ENCODE measurements around the gene PPIP5K1. TPM values are rescaled to one million over a fixed set of nuclear protein-coding genes. Genes with fewer than 3 reads are reported as not detected.
"Not testable (repeated sequence)": the region's sequence is repeated elsewhere in the genome, so short reads cannot be mapped to it uniquely, and the experiment has no call there.

Gene PPIP5K1
- total RNA-seq, 5 donors from 2014 or later (not counting 1 experiment from before 2014, with no cell fraction given): 30.0 to 47.1 (median 39.1) TPM

GRCh38 chr15:43574607-43575006 lies 15.4 kb downstream of the PPIP5K1 start:
- CTCF ChIA-PET; H3K4me3 Mint-ChIP-seq; POLR2A ChIA-PET; DNase-seq; H3K27me3 Mint-ChIP-seq; H3K36me3 Mint-ChIP-seq; H3K27ac Mint-ChIP-seq; H3K4me1 ChIP-seq (ENCODE audit: control insufficient read depth in 1 of 2, extremely low read depth in 1 of 2, insufficient read depth in 2 of 2, low read length in 2 of 2); H3K27ac ChIP-seq (ENCODE audit: low read length); H3K27me3 ChIP-seq (replicated peaks in 1 of 2; ENCODE audit: control insufficient read depth in 2 of 2, extremely low read depth in 1 of 2, insufficient read depth in 2 of 2, low read length in 1 of 2); H3K9me3 ChIP-seq; H3K4me3 ChIP-seq (ENCODE audit: control insufficient read depth in 1 of 2, extremely low read depth in 1 of 2, low read length in 1 of 2); ATAC-seq (replicated peaks in 1 of 4); H3K9me3 Mint-ChIP-seq; H3K4me1 Mint-ChIP-seq; H3K36me3 ChIP-seq (ENCODE audit: control insufficient read depth in 2 of 2, extremely low read depth in 1 of 2, insufficient read depth in 1 of 2, low read length in 1 of 2): not testable (repeated sequence)
- no CpG with 5 or more reads among the region's 1 CpG for WGBS (ENCODE audit: insufficient coverage)

DNA sequence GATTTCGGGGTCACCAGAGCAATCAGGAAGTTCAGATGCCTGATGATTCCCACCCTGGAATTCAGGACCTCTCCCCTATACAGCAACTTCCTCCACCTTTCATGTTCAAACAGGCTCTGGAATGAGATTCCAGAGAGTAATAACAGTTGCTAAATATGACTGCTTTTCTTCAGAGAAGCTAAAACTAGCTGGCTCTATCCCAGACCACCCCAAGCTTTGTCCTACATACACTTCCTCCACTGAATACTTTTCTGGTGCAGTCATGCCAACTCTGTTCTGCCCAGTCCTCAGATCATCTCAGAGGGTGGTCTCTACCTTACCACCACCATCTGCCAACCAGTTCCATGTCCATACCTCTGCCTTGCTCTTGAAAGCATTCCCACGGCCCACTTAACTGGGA lies 23.4 kb downstream of the PPIP5K1 start:
- no CpG with 5 or more reads among the region's 2 CpGs for WGBS (ENCODE audit: insufficient coverage)
- H3K27ac ChIP-seq (ENCODE audit: low read length); H3K36me3 ChIP-seq (ENCODE audit: control insufficient read depth in 2 of 2, extremely low read depth in 1 of 2, insufficient read depth in 1 of 2, low read length in 1 of 2); H3K9me3 ChIP-seq; H3K36me3 Mint-ChIP-seq; ATAC-seq (replicated peaks in 1 of 4); H3K4me1 Mint-ChIP-seq; POLR2A ChIA-PET; H3K9me3 Mint-ChIP-seq; H3K4me1 ChIP-seq (ENCODE audit: control insufficient read depth in 1 of 2, extremely low read depth in 1 of 2, insufficient read depth in 2 of 2, low read length in 2 of 2); H3K27me3 ChIP-seq (replicated peaks in 1 of 2; ENCODE audit: control insufficient read depth in 2 of 2, extremely low read depth in 1 of 2, insufficient read depth in 2 of 2, low read length in 1 of 2); CTCF ChIA-PET; H3K27me3 Mint-ChIP-seq; H3K4me3 ChIP-seq (ENCODE audit: control insufficient read depth in 1 of 2, extremely low read depth in 1 of 2, low read length in 1 of 2); H3K4me3 Mint-ChIP-seq; DNase-seq; H3K27ac Mint-ChIP-seq: not testable (repeated sequence)

- H3K4me1 Mint-ChIP-seq; H3K27me3 Mint-ChIP-seq; H3K36me3 ChIP-seq (ENCODE audit: control insufficient read depth in 2 of 2, extremely low read depth in 1 of 2, insufficient read depth in 1 of 2, low read length in 1 of 2); H3K36me3 Mint-ChIP-seq; H3K4me1 ChIP-seq (ENCODE audit: control insufficient read depth in 1 of 2, extremely low read depth in 1 of 2, insufficient read depth in 2 of 2, low read length in 2 of 2); H3K9me3 Mint-ChIP-seq; ATAC-seq (replicated peaks in 1 of 4); CTCF ChIA-PET; POLR2A ChIA-PET; H3K9me3 ChIP-seq; H3K27ac ChIP-seq (ENCODE audit: low read length); H3K27ac Mint-ChIP-seq; H3K4me3 Mint-ChIP-seq; H3K27me3 ChIP-seq (replicated peaks in 1 of 2; ENCODE audit: control insufficient read depth in 2 of 2, extremely low read depth in 1 of 2, insufficient read depth in 2 of 2, low read length in 1 of 2); DNase-seq; H3K4me3 ChIP-seq (ENCODE audit: control insufficient read depth in 1 of 2, extremely low read depth in 1 of 2, low read length in 1 of 2): not testable (repeated sequence)
- no CpG with 5 or more reads among the region's 8 CpGs for WGBS (ENCODE audit: insufficient coverage)
Measured at GRCh38 chr15:43563793-43564192, 26.2 kb downstream of the PPIP5K1 start.

DNA sequence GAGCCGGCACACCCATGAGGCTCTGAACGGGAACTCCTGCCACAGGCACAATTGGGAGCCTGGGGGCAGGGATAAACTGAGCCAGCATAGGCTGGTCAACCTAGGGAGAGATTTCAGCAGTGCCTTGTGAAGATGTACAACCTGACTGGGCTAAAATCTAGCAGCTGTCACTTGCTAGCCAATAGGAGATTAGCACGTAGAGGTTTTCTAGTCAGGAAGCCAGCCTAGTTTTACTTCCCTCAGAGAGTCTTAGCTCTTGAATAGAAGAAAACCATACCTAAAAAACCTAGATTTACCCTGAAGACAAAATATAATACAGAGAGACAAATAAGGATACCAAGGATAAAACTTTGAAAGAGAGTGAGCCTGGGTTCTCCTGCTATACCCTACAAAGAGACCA lies 27.3 kb downstream of the PPIP5K1 start:
- DNase-seq; H3K27ac ChIP-seq (ENCODE audit: low read length); POLR2A ChIA-PET; H3K9me3 ChIP-seq; ATAC-seq (replicated peaks in 1 of 4); H3K4me1 ChIP-seq (ENCODE audit: control insufficient read depth in 1 of 2, extremely low read depth in 1 of 2, insufficient read depth in 2 of 2, low read length in 2 of 2); CTCF ChIA-PET; H3K4me1 Mint-ChIP-seq; H3K27me3 Mint-ChIP-seq; H3K9me3 Mint-ChIP-seq; H3K36me3 ChIP-seq (ENCODE audit: control insufficient read depth in 2 of 2, extremely low read depth in 1 of 2, insufficient read depth in 1 of 2, low read length in 1 of 2); H3K4me3 Mint-ChIP-seq; H3K36me3 Mint-ChIP-seq; H3K4me3 ChIP-seq (ENCODE audit: control insufficient read depth in 1 of 2, extremely low read depth in 1 of 2, low read length in 1 of 2); H3K27ac Mint-ChIP-seq; H3K27me3 ChIP-seq (replicated peaks in 1 of 2; ENCODE audit: control insufficient read depth in 2 of 2, extremely low read depth in 1 of 2, insufficient read depth in 2 of 2, low read length in 1 of 2): not testable (repeated sequence)
- WGBS (ENCODE audit: insufficient coverage): no CpG with 5 or more reads among the region's 3 CpGs

- ChIA-PET POLR2A (no interaction called here), CTCF (interaction anchor here in 1 of 2 donors (0.7 kb wide), 1 partner anchor 356 kb away, joined by 6 read pairs; no protein-coding TSS in a partner anchor)
- no peak overlapping the region for H3K4me3 Mint-ChIP-seq
- H3K4me3 ChIP-seq (ENCODE audit: control insufficient read depth in 1 of 2, extremely low read depth in 1 of 2, low read length in 1 of 2): no peak overlapping the region
- no CpG with 5 or more reads among the region's 2 CpGs for WGBS (ENCODE audit: insufficient coverage)
- peaks cover 2 to 6% of the 10 kb centered on the region in 2 donors for H3K36me3 ChIP-seq (ENCODE audit: control insufficient read depth in 2 of 2, extremely low read depth in 1 of 2, insufficient read depth in 1 of 2, low read length in 1 of 2)
- H3K4me1 ChIP-seq (ENCODE audit: control insufficient read depth in 1 of 2, extremely low read depth in 1 of 2, insufficient read depth in 2 of 2, low read length in 2 of 2): no peaks in the 10 kb centered on the region
- H3K27me3 ChIP-seq (replicated peaks in 1 of 2; ENCODE audit: control insufficient read depth in 2 of 2, extremely low read depth in 1 of 2, insufficient read depth in 2 of 2, low read length in 1 of 2): no peaks in the 10 kb centered on the region
- H3K4me1 Mint-ChIP-seq: no peaks in the 10 kb centered on the region
- DNase-seq (no peak), ATAC-seq (replicated peaks in 1 of 4) (no peak)
- H3K9me3 Mint-ChIP-seq: no peaks in the 10 kb centered on the region
- no peak overlapping the region for H3K27ac ChIP-seq (ENCODE audit: low read length)
- no peak overlapping the region for H3K27ac Mint-ChIP-seq
- no peaks in the 10 kb centered on the region for H3K9me3 ChIP-seq
- H3K27me3 Mint-ChIP-seq: no peaks in the 10 kb centered on the region
- H3K36me3 Mint-ChIP-seq: peaks cover 30% of the 10 kb centered on the region
Measured at GRCh38 chr15:43552986-43553385, 37.0 kb downstream of the PPIP5K1 start.

DNA sequence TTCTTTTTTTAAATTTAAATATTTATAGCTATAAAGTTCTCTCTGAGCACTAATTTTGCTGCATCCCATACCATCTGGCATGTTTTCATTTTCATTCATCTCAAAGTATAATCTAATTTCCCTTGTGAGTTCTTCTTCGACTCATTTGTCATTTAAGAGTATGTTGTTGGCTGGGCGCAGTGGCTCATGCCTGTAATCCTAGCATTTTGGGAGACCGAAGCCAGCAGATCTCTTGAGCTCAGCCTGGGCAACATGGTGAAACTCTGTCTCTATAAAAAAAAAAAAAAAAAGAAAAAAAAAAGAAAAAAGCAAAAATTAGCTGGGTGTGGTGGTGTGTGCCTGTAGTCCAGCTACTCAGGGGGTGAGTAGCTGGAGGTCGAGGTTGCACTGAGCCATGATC lies 37.8 kb downstream of the PPIP5K1 start:
- H3K4me3 ChIP-seq (ENCODE audit: control insufficient read depth in 1 of 2, extremely low read depth in 1 of 2, low read length in 1 of 2): no peak overlapping the region
- no peak overlapping the region for H3K27ac Mint-ChIP-seq
- H3K27ac ChIP-seq (ENCODE audit: low read length): no peak overlapping the region
- no peaks in the 10 kb centered on the region for H3K27me3 ChIP-seq (replicated peaks in 1 of 2; ENCODE audit: control insufficient read depth in 2 of 2, extremely low read depth in 1 of 2, insufficient read depth in 2 of 2, low read length in 1 of 2)
- no peaks in the 10 kb centered on the region for H3K4me1 Mint-ChIP-seq
- H3K9me3 ChIP-seq: no peaks in the 10 kb centered on the region
- H3K4me3 Mint-ChIP-seq: no peak overlapping the region
- ChIA-PET POLR2A (interaction anchor here in 1 of 2 donors (0.6 kb wide), 1 partner anchor 36 kb away, joined by 3 read pairs; no protein-coding TSS in a partner anchor), CTCF (interaction anchor here in 1 of 2 donors (0.6 kb wide), 1 partner anchor 38 kb away, joined by 7 read pairs; no protein-coding TSS in a partner anchor)
- no peaks in the 10 kb centered on the region for H3K27me3 Mint-ChIP-seq
- H3K36me3 Mint-ChIP-seq: peaks cover 30% of the 10 kb centered on the region
- ATAC-seq (replicated peaks in 1 of 4) (no peak), DNase-seq (no peak)
- no peaks in the 10 kb centered on the region for H3K9me3 Mint-ChIP-seq
- H3K36me3 ChIP-seq (ENCODE audit: control insufficient read depth in 2 of 2, extremely low read depth in 1 of 2, insufficient read depth in 1 of 2, low read length in 1 of 2): peaks cover 2 to 6% of the 10 kb centered on the region in 2 donors
- no CpG with 5 or more reads among the region's 4 CpGs for WGBS (ENCODE audit: insufficient coverage)
- H3K4me1 ChIP-seq (ENCODE audit: control insufficient read depth in 1 of 2, extremely low read depth in 1 of 2, insufficient read depth in 2 of 2, low read length in 2 of 2): no peaks in the 10 kb centered on the region
